HEK293T (cell line): ENCODE measurements around the gene AP3B1.

Experiments
- CTCF ChIA-PET: fragments of 350-600 bp; formaldehyde crosslinking; extraction: SDS; loops from one replicate; lab custom pipeline; 2021; ENCODE audit warnings: antibody characterized with exemption, inconsistent platforms; lab: Yijun Ruan, JAX
- POLR2A ChIA-PET: fragments of 350-600 bp; formaldehyde crosslinking; extraction: SDS; loops from one replicate; lab custom pipeline; 2020; ENCODE audit warnings: antibody characterized with exemption, inconsistent platforms; lab: Yijun Ruan, JAX
- DNase-seq: peaks from one replicate; pipeline ENCODE4 v3.0.0; 2012; ENCODE audit warnings: mixed read lengths; ENCODE audit errors: extremely low spot score
- ARNT ChIP-seq: fragments of 450-650 bp; IDR thresholded peaks from 2 replicates; pipeline ENCODE4 v1.6.1; 2017; ENCODE audit warnings: mild to moderate bottlenecking
- BHLHE40 ChIP-seq: fragments of 450-650 bp; IDR thresholded peaks from 2 replicates; pipeline ENCODE4 v1.6.1; 2016; ENCODE audit warnings: mild to moderate bottlenecking, moderate library complexity, borderline replicate concordance
- CTBP1 ChIP-seq: fragments of 450-650 bp; IDR thresholded peaks from 2 replicates; pipeline ENCODE4 v1.6.1; 2016; ENCODE audit warnings: borderline replicate concordance
- ELF4 ChIP-seq: fragments of 450-650 bp; IDR thresholded peaks from 2 replicates; pipeline ENCODE4 v1.6.1; 2017; ENCODE audit warnings: antibody characterized with exemption
- FOXA1 ChIP-seq: fragments of 450-650 bp; IDR thresholded peaks from 2 replicates; pipeline ENCODE4 v1.6.1; 2016; ENCODE audit warnings: mild to moderate bottlenecking
- FOXK2 ChIP-seq: fragments of 450-650 bp; IDR thresholded peaks from 2 replicates; pipeline ENCODE4 v1.6.1; 2016; ENCODE audit warnings: mild to moderate bottlenecking
- FOXM1 ChIP-seq: fragments of 450-650 bp; IDR thresholded peaks from 2 replicates; pipeline ENCODE4 v1.6.1; 2017; ENCODE audit warnings: mild to moderate bottlenecking, borderline replicate concordance
- HDGF ChIP-seq: fragments of 450-650 bp; IDR thresholded peaks from 2 replicates; pipeline ENCODE4 v1.6.1; 2017; ENCODE audit warnings: antibody characterized with exemption, borderline replicate concordance
- L3MBTL2 ChIP-seq: fragments of 450-650 bp; conservative IDR thresholded peaks from 2 replicates; pipeline ENCODE4 v1.6.1; 2016; ENCODE audit warnings: mild to moderate bottlenecking
- LEF1 ChIP-seq: fragments of 450-650 bp; IDR thresholded peaks from 2 replicates; pipeline ENCODE4 v1.6.1; 2017; ENCODE audit warnings: mild to moderate bottlenecking, borderline replicate concordance
- NFRKB ChIP-seq: fragments of 450-650 bp; IDR thresholded peaks from 2 replicates; pipeline ENCODE4 v1.6.1; 2016; ENCODE audit warnings: mild to moderate bottlenecking, moderate library complexity
- PKNOX1 ChIP-seq: fragments of 450-650 bp; IDR thresholded peaks from 2 replicates; pipeline ENCODE4 v1.6.1; 2016
- SP1 ChIP-seq: fragments of 450-650 bp; IDR thresholded peaks from 2 replicates; pipeline ENCODE4 v1.6.1; 2017
- SUZ12 ChIP-seq: fragments of 450-650 bp; IDR thresholded peaks from 2 replicates; pipeline ENCODE4 v1.6.1; 2016; ENCODE audit warnings: mild to moderate bottlenecking
- TARDBP ChIP-seq: fragments of 450-650 bp; IDR thresholded peaks from 2 replicates; pipeline ENCODE4 v1.6.1; 2016
- ZNF384 ChIP-seq: fragments of 450-650 bp; IDR thresholded peaks from 2 replicates; pipeline ENCODE4 v1.6.1; 2016

Gene AP3B1

GRCh38 chr5:78005021-78005785 is 289.3 kb downstream of the AP3B1 start:
- ChIA-PET POLR2A (no interaction called here), CTCF (no interaction called here)
- no peak for DNase-seq
- TF ChIP-seq CTBP1, result peak; percentile 83; the same call in 1 of the 2 replicates
- peak; percentile 69; the same call in 1 of the 2 replicates for TF ChIP-seq FOXA1
- TF ChIP-seq PKNOX1, result peak; percentile 70
- TF ChIP-seq LEF1, result no peak

DNA sequence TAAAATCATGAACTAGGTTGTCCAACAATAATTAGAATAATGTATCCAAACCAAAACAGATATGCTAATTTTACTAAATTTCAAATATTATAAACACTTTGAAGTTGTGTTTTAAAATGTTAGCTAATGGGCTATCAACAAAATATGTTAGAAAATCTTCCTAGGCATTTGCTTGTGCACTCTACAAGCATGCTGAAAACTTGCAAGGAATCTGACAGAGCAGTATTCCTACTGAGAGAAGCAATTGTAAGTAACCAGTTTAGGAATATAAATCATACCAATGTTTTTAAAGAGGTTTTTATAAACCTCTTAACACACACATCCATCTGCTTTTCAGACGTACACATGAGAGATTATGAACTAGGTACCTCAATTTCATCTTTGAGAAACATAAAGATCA is 289.9 kb downstream of the AP3B1 start:
- POLR2A ChIA-PET, result no interaction called here
- CTCF ChIA-PET, result no interaction called here
- DNase-seq, result no peak
- TF ChIP-seq FOXA1 (no peak), PKNOX1 (peak; percentile 72), CTBP1 (no peak)

DNA sequence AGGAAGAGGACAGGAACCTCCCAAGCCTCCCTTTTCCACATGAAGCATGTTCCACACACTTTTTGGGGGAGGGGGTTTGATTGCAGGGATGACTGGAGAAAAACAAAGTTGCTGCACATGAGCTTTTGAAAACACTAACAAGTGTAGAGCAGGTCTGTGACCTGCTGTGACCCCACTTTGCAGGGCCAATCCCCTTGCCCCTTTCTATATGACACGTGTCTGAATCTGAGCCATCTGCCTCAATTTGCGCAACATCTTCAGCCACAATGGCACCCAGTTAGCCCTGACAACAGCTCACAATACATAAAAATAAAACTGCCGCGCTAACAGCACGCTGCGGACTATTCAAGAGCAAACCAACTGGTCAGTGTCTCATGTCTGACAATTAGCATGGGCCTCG is 290.6 kb downstream of the AP3B1 start:
- CTCF ChIA-PET, result interaction anchor here (1.2 kb wide), 1 partner anchor 42 kb away, joined by 3 read pairs; no protein-coding TSS in a partner anchor
- POLR2A ChIA-PET, result no interaction called here
- TF ChIP-seq FOXK2 (no peak), L3MBTL2 (peak; percentile 56; the same call in 1 of the 2 replicates), CTBP1 (peak; percentile 52; the same call in 1 of the 2 replicates), PKNOX1 (0 out of 2 replicates have a peak, but pooled peaks have one; percentile 0), ZNF384 (no peak), TARDBP (no peak), SP1 (no peak)
- DNase-seq, result no peak

DNA sequence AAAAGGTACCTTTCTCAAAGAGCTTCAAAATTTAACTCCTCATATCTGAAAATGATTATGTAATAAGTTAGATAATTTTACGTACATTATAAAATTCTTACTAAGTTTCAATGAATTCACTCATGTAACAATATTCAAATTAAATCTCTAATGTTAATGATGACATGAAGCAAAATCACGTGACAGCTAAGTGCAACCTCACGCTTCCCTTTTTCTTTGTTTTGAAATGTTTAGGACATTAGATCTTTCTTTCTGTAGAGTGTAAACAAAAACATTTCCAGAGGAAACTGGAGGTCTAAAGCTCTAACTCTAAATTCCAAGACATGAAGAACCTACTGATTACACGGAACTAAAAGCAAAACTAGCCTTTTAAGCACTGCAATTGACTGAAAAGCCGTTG is 291.0 kb downstream of the AP3B1 start:
- ChIA-PET CTCF (interaction anchor here (1.2 kb wide), 1 partner anchor 42 kb away, joined by 3 read pairs; no protein-coding TSS in a partner anchor), POLR2A (no interaction called here)
- no peak for TF ChIP-seq L3MBTL2
- no peak for TF ChIP-seq BHLHE40
- 0 out of 2 replicates have a peak, but pooled peaks have one; percentile 1 for TF ChIP-seq PKNOX1
- TF ChIP-seq TARDBP, result no peak
- DNase-seq, result no peak

GRCh38 chr5:78002690-78003089 is 291.8 kb downstream of the AP3B1 start:
- no peak for DNase-seq
- ChIA-PET POLR2A (no interaction called here), CTCF (interaction anchor here (1.2 kb wide), 1 partner anchor 41 kb away, joined by 3 read pairs; no protein-coding TSS in a partner anchor)
- TF ChIP-seq FOXK2 (no peak), ZNF384 (no peak), TARDBP (no peak), SUZ12 (no peak), LEF1 (no peak), CTBP1 (no peak), PKNOX1 (no peak)

DNA sequence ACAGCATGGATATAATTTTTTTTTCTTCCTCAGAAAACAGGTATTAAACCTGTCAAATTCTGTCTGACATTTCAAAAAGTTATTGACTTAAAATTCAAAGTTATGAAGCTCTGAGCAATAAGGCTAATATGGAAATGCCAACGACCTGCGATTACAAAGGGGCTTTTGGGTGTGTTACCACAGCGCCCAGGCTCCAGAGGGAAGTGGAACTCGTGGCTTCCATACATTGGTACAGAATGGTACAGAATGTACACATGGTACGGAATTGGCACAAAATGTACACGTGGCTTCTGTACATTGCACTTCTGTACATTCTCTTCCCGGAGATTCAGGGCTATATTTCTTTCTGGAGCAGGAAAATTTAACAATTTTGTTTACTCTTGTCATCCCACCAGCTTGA is 293.3 kb downstream of the AP3B1 start:
- no peak for DNase-seq
- ChIA-PET POLR2A (no interaction called here), CTCF (interaction anchor here (0.7 kb wide), 1 partner anchor 472 kb away, joined by 3 read pairs; no protein-coding TSS in a partner anchor)
- TF ChIP-seq ELF4 (no peak), TARDBP (no peak), HDGF (no peak), SP1 (no peak), CTBP1 (no peak), FOXM1 (no peak), FOXK2 (no peak), L3MBTL2 (no peak), LEF1 (no peak), NFRKB (no peak), FOXA1 (no peak), ZNF384 (no peak), SUZ12 (no peak), ARNT (no peak), BHLHE40 (no peak), PKNOX1 (no peak)
